OCI-LY7 (cell line): ENCODE results near the gene C1orf174. TPM values are rescaled to one million over a fixed set of nuclear protein-coding genes. Genes with fewer than 3 reads are reported as not detected.

Source experiments
- BruUV-seq: library from RNA; stranded (reverse); fragments of 400-500 nt; replicated peaks from 2 replicates; lab custom pipeline; 2021; lab: Mats Ljungman, UMichigan
- CTCF ChIA-PET: fragments of 300-600 bp; sonication (Branson Sonifier 250); formaldehyde crosslinking; loops from one replicate; lab custom pipeline; 2022; ENCODE audit warnings: antibody characterized with exemption; ENCODE audit not compliant: unreplicated experiment; lab: Charles Lee
- POLR2A ChIA-PET: fragments of 300-600 bp; sonication (Branson Sonifier 250); formaldehyde crosslinking; loops from one replicate; lab custom pipeline; 2022; ENCODE audit warnings: antibody characterized with exemption; lab: Charles Lee
- DNase-seq: peaks from one replicate; pipeline ENCODE4 v3.0.0-alpha.2; 2015; ENCODE audit warnings: low spot score
- H2AFZ ChIP-seq: fragments of 200-600 bp; sonication (generic), shearing (Covaris generic); 2 replicates; pipeline ENCODE4 v1.6.1; 2014; ENCODE audit warnings: mild to moderate bottlenecking, antibody characterized with exemption, low read length, moderate library complexity
- H3K27ac ChIP-seq: fragments of 200-600 bp; sonication (generic); 2 replicates; pipeline ENCODE4 v1.5.1; 2014; ENCODE audit warnings: mixed run types, low read depth, mild to moderate bottlenecking, moderate library complexity, low read length, inconsistent platforms; ENCODE audit not compliant: poor library complexity, severe bottlenecking
- H3K36me3 ChIP-seq: fragments of 200-600 bp; sonication (generic); 2 replicates; pipeline ENCODE4 v1.6.1; 2014; ENCODE audit warnings: mild to moderate bottlenecking, antibody characterized with exemption, low read length, moderate library complexity, mixed read lengths; ENCODE audit not compliant: insufficient read depth
- H3K4me1 ChIP-seq: fragments of 200-600 bp; sonication (generic); 2 replicates; pipeline ENCODE4 v1.5.1; 2014; ENCODE audit warnings: mild to moderate bottlenecking, low read length; ENCODE audit not compliant: insufficient read depth, poor library complexity, severe bottlenecking
- H3K4me2 ChIP-seq: fragments of 200-600 bp; sonication (generic); 2 replicates; pipeline ENCODE4 v1.6.1; 2014; ENCODE audit warnings: mild to moderate bottlenecking, low read length
- H3K4me3 ChIP-seq: fragments of 200-600 bp; sonication (generic); 2 replicates; pipeline ENCODE4 v1.5.1; 2014; ENCODE audit warnings: mild to moderate bottlenecking, low read depth, low read length; ENCODE audit not compliant: poor library complexity, severe bottlenecking
- H3K79me2 ChIP-seq: fragments of 200-600 bp; sonication (generic); 2 replicates; pipeline ENCODE4 v1.6.1; 2016; ENCODE audit warnings: low read depth, mild to moderate bottlenecking, low read length, moderate library complexity, mixed read lengths; ENCODE audit not compliant: insufficient read depth
- H3K9me2 ChIP-seq: fragments of 200-600 bp; sonication (generic); 2 replicates; pipeline ENCODE4 v1.6.1; 2016; ENCODE audit warnings: mild to moderate bottlenecking, low read length, mixed read lengths; ENCODE audit not compliant: insufficient read depth
- H3K9me3 ChIP-seq: fragments of 200-600 bp; sonication (generic); 2 replicates; pipeline ENCODE4 v1.6.1; 2014; ENCODE audit warnings: mild to moderate bottlenecking, mixed run types, low read length, mixed read lengths
- H4K20me1 ChIP-seq: fragments of 200-600 bp; sonication (generic); 2 replicates; pipeline ENCODE4 v1.6.1; 2014; ENCODE audit warnings: mild to moderate bottlenecking, antibody characterized with exemption, low read length, moderate library complexity, mixed read lengths; ENCODE audit not compliant: insufficient read depth
- EZH2phosphoT487 ChIP-seq: fragments of 200-600 bp; sonication (generic); IDR thresholded peaks from 2 replicates; pipeline ENCODE4 v1.6.1; 2018; ENCODE audit warnings: low read depth, borderline replicate concordance, mild to moderate bottlenecking, mixed run types, antibody characterized with exemption, low read length, moderate library complexity, mixed read lengths
- intact Hi-C: fragments of 100-400 bp; cut with micrococcal nuclease; formaldehyde crosslinking; loops from one replicate; pipeline ENCODE4 v1.10.0; 2022; ENCODE audit not compliant: unreplicated experiment
- total RNA-seq, 2 experiments: library from RNA; depleted of rRNA in 1 of 2; stranded (reverse); fragments of >200 nt in 1 of 2; shearing (Covaris generic) in 1 of 2; gene quantifications; 2 replicates each; pipeline ENCODE4 v1.2.3, GENCODE V29; 2014 to 2022
- TF ChIP-seq, protein P1 (sequence below): fragments of 200-600 bp; sonication (generic); conservative IDR thresholded peaks from 2 replicates; pipeline ENCODE4 v1.5.1; 2014; ENCODE audit warnings: mild to moderate bottlenecking, antibody characterized with exemption, low read length, moderate library complexity, mixed read lengths

C1orf174 gene
- total RNA-seq, 2 experiments from 2014 or later, result 39.0 to 59.5 TPM

DNA sequence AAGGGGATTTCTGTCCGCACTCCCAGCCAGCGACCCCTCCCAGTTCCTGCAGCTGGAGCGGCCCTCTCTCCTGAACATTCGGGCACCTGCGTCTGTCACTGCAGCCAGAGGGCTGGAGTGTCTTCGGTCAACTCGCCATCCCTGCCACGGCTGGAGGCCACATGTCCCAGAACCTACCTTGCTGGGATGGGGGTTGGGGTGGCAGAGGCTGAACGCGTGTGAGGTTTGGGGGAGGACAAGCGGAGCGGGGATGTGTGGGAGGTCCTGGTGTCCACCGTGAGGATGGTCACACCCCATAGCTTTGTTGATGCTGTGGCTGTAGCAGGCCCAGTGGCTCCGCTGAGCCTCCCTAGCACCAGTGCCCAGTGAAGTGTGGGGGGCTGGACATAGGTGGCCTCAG lies 14.8 kb upstream of the C1orf174 start:
- Histone ChIP-seq H3K4me2 (no peak overlapping the region), H3K9me2 (no peaks in the 10 kb centered on the region), H3K79me2 (peaks cover 34% of the 10 kb centered on the region), H3K4me1 (peaks cover 25% of the 10 kb centered on the region), H4K20me1 (no peaks in the 10 kb centered on the region), H2AFZ (no peak overlapping the region), H3K27ac (no peak overlapping the region), H3K4me3 (no peak overlapping the region), H3K36me3 (peaks cover 61% of the 10 kb centered on the region), H3K9me3 (no peaks in the 10 kb centered on the region)
- POLR2A ChIA-PET, result no interaction called here
- no TSS peak for BruUV-seq
- TF ChIP-seq EZH2phosphoT487, result no peak
- TF ChIP-seq, protein P1, sequence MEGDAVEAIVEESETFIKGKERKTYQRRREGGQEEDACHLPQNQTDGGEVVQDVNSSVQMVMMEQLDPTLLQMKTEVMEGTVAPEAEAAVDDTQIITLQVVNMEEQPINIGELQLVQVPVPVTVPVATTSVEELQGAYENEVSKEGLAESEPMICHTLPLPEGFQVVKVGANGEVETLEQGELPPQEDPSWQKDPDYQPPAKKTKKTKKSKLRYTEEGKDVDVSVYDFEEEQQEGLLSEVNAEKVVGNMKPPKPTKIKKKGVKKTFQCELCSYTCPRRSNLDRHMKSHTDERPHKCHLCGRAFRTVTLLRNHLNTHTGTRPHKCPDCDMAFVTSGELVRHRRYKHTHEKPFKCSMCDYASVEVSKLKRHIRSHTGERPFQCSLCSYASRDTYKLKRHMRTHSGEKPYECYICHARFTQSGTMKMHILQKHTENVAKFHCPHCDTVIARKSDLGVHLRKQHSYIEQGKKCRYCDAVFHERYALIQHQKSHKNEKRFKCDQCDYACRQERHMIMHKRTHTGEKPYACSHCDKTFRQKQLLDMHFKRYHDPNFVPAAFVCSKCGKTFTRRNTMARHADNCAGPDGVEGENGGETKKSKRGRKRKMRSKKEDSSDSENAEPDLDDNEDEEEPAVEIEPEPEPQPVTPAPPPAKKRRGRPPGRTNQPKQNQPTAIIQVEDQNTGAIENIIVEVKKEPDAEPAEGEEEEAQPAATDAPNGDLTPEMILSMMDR, result no peak
- DNase-seq, result no peak
- CTCF ChIA-PET, result no interaction called here
- intact Hi-C loops, result loop anchor here (5.0 to 10.0 kb wide), 4 partner anchors 112 to 737 kb away; partner anchors contain the start of gene AJAP1

DNA sequence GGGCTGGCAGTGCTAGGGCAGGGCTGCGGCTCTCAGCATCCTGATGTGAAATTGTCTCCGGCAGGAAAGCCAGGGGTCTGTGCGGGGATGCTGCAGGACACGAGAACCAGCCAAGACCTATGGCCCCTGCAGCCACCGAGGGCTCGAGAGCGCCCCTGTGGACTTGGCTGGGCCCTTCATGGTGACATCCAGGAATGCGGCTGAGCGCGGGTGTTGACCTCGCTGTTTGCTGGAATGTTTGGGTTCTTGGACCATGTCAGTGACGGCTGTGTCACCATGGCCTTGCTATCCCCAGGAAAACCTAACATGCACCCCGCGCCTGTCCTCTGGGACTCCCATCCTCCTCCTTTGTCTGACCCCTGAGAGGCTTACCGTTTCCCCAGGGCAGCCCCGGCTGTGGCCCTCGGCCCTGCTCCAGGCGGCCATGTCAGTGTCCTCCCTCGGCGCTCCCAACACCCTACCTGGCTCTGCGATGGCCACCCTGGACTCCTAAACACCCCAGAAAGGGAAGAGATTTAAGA lies 14.3 kb upstream of the C1orf174 start:
- Histone ChIP-seq H3K9me2 (no peaks in the 10 kb centered on the region), H3K4me3 (no peak overlapping the region), H2AFZ (no peak overlapping the region), H3K4me2 (no peak overlapping the region), H3K79me2 (peaks cover 34% of the 10 kb centered on the region), H3K4me1 (peaks cover 29% of the 10 kb centered on the region), H3K27ac (no peak overlapping the region), H3K9me3 (no peaks in the 10 kb centered on the region), H4K20me1 (no peaks in the 10 kb centered on the region), H3K36me3 (peaks cover 59% of the 10 kb centered on the region)
- POLR2A ChIA-PET, result no interaction called here
- CTCF ChIA-PET, result no interaction called here
- TF ChIP-seq, protein P1, result no peak
- TF ChIP-seq EZH2phosphoT487, result no peak
- BruUV-seq, result no TSS peak
- no peak for DNase-seq
- intact Hi-C loops, result loop anchor here (5.0 to 10.0 kb wide), 4 partner anchors 113 to 738 kb away; partner anchors contain the start of gene AJAP1
